GM12864 (cell line): ENCODE results near the gene DNMT3A.
"Not testable (repeated sequence)": the region's sequence is repeated elsewhere in the genome, so short reads cannot be mapped to it uniquely, and the experiment has no call there.

Source experiments
- DNase-seq: peaks from one replicate; pipeline ENCODE4 v3.0.0-alpha.2; 2011; ENCODE audit warnings: low read depth
- H3K4me3 ChIP-seq: 2 replicates; pipeline ENCODE4 v1.5.1; 2011; ENCODE audit warnings: mild to moderate bottlenecking, low read depth, low read length, control low read depth
- CTCF ChIP-seq: IDR thresholded peaks from 2 replicates; pipeline ENCODE4 v1.5.1; 2011; ENCODE audit warnings: low read depth, mild to moderate bottlenecking, moderate library complexity, low read length, control low read depth, inconsistent platforms; ENCODE audit errors: missing control alignments

DNMT3A gene

GRCh38 chr2:25213229-25213628, 128.5 kb downstream of the DNMT3A start:
- no peak for DNase-seq
- H3K4me3 ChIP-seq, result no peak overlapping the region
- TF ChIP-seq CTCF, result no peak

GRCh38 chr2:25210923-25211322, 130.8 kb downstream of the DNMT3A start:
- not testable (repeated sequence) for H3K4me3 ChIP-seq, DNase-seq

- no peak for DNase-seq
- no peak for TF ChIP-seq CTCF
- H3K4me3 ChIP-seq, result no peak overlapping the region
Observed at GRCh38 chr2:25207078-25207545, 134.6 kb downstream of the DNMT3A start.

GRCh38 chr2:25204190-25204838, 137.4 kb downstream of the DNMT3A start:
- H3K4me3 ChIP-seq, result peak overlapping the region; percentile 50
- no peak for DNase-seq
- TF ChIP-seq CTCF, result no peak

GRCh38 chr2:25202275-25202674, 139.4 kb downstream of the DNMT3A start:
- DNase-seq, result no peak
- TF ChIP-seq CTCF, result no peak

GRCh38 chr2:25201794-25202193, 139.9 kb downstream of the DNMT3A start:
- no peak for TF ChIP-seq CTCF
- H3K4me3 ChIP-seq, result no peak overlapping the region
- no peak for DNase-seq

More at GRCh38 chr2:25202275-25202674, 139.4 kb downstream of the DNMT3A start:
- no peak overlapping the region for H3K4me3 ChIP-seq

GRCh38 chr2:25201265-25201664, 140.5 kb downstream of the DNMT3A start:
- no peak for DNase-seq
- TF ChIP-seq CTCF, result peak; percentile 47
- H3K4me3 ChIP-seq, result no peak overlapping the region
